Dermis blood vessel endothelial cell (primary cell): ENCODE data around the gene ZNF853. TPM values are rescaled to one million over a fixed set of nuclear protein-coding genes. Genes with fewer than 3 reads are reported as not detected.
"Not testable (repeated sequence)": the region's sequence is repeated elsewhere in the genome, so short reads cannot be mapped to it uniquely, and the experiment has no call there.

ENCODE experiments used
- DNase-seq: peaks from one replicate; pipeline ENCODE4 v3.0.0; 2010
- total RNA-seq: library from RNA; depleted of rRNA; stranded (reverse); fragments of >200 nt; gene quantifications from 2 replicates; pipeline ENCODE4 v1.2.3, GENCODE V29; 2014

ZNF853 gene
- total RNA-seq: 0.93 and 1.0 TPM in 2 replicates

GRCh38 chr7:6614953-6615722 lies at the start of gene ZNF853:
Gene ZNF853 (plus strand): TSS chr7:6615610. CDS start chr7:6616175, 565 bp downstream.
- no peak for DNase-seq

- DNase-seq: no peak
Measured at GRCh38 chr7:6565655-6566054, 49.8 kb upstream of the ZNF853 start.

- DNase-seq: no peak
Measured at GRCh38 chr7:6567886-6568285, 47.5 kb upstream of the ZNF853 start.

- DNase-seq: no peak
Measured at GRCh38 chr7:6571160-6571779, 44.1 kb upstream of the ZNF853 start.

GRCh38 chr7:6575281-6576023 lies 40.0 kb upstream of the ZNF853 start:
- DNase-seq: no peak

- DNase-seq: no peak
Measured at GRCh38 chr7:6576024-6576866, 39.2 kb upstream of the ZNF853 start.

- DNase-seq: peak; percentile 31
Measured at GRCh38 chr7:6576867-6577368, 38.5 kb upstream of the ZNF853 start.

- peak; percentile 89 for DNase-seq
Measured at GRCh38 chr7:6577369-6578113, 37.9 kb upstream of the ZNF853 start, which contains the start of gene ZDHHC4. Gene ZDHHC4 (plus strand): TSS chr7:6577454. CDS start chr7:6580562, 3,108 bp downstream.

GRCh38 chr7:6578114-6579084 lies 37.0 kb upstream of the ZNF853 start:
- no peak for DNase-seq

- peak; percentile 29 for DNase-seq
Measured at GRCh38 chr7:6579446-6579845, 36.0 kb upstream of the ZNF853 start.

- not testable (repeated sequence) for DNase-seq
Measured at GRCh38 chr7:6585746-6586432, 29.5 kb upstream of the ZNF853 start.

GRCh38 chr7:6588566-6588965 lies 26.8 kb upstream of the ZNF853 start:
- no peak for DNase-seq

- no peak for DNase-seq
Measured at GRCh38 chr7:6589151-6589828, 26.1 kb upstream of the ZNF853 start.

GRCh38 chr7:6589829-6590644 lies 25.4 kb upstream of the ZNF853 start, which contains the start of gene INTS15:
Gene INTS15 (plus strand): TSS chr7:6590021. CDS start chr7:6590284, 263 bp downstream.
- peak; percentile 88 for DNase-seq

GRCh38 chr7:6590645-6591110 lies 24.7 kb upstream of the ZNF853 start:
- DNase-seq: no peak

GRCh38 chr7:6600093-6600492 lies 15.3 kb upstream of the ZNF853 start:
- no peak for DNase-seq

GRCh38 chr7:6604458-6604857 lies 11.0 kb upstream of the ZNF853 start:
- no peak for DNase-seq
